GM19328 (cell line): ENCODE results near the gene MPZL3.

Experiments
- ATAC-seq: cut with Tn5 transposase; IDR thresholded peaks from one replicate; pipeline ENCODE4 v1.9.1; 2021; ENCODE audit warnings: mild to moderate bottlenecking, moderate library complexity; ENCODE audit not compliant: unreplicated experiment

The MPZL3 gene

DNA sequence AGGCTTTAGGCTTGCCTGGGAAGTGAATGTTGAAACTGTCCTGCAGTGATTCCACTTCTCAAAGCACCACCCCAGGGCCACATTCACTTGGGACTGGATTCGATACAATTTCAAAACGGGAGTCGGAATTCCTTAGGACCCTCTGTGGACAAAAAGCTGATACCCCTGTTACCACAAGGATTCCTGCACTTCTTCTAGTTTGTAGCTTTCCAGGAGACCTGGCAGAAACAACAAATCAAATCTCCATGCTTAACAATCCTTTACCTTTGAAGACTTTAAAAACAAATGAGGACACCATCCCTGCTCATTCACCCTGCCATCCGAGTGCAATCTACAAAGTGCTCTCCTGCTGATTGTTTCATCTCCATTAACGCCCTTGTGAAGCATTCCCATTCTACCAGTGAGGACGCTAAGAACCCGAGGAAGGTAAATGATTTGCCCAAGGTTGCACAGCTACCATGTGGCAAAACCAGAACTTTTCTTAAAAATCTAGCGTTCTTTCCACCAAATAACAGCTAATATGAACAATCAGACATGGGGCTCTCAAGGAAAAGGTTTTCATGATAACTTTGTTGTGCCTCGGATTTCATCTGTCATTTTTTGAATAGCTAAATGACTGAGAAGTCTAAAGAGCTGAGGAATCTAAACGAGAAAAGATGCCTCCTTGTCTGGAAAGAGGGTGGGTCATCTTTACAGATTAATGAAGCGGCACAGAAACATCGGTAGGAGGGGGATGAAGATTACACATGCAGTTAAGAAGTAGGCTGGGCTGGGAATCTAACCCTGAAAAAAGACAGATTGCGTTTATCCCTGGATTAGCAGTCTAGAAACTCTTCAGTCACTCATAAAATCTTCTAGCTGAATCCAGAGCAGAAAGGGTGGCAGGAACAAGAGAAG is 12.7 kb upstream of the MPZL3 start:
- ATAC-seq: no peak

DNA sequence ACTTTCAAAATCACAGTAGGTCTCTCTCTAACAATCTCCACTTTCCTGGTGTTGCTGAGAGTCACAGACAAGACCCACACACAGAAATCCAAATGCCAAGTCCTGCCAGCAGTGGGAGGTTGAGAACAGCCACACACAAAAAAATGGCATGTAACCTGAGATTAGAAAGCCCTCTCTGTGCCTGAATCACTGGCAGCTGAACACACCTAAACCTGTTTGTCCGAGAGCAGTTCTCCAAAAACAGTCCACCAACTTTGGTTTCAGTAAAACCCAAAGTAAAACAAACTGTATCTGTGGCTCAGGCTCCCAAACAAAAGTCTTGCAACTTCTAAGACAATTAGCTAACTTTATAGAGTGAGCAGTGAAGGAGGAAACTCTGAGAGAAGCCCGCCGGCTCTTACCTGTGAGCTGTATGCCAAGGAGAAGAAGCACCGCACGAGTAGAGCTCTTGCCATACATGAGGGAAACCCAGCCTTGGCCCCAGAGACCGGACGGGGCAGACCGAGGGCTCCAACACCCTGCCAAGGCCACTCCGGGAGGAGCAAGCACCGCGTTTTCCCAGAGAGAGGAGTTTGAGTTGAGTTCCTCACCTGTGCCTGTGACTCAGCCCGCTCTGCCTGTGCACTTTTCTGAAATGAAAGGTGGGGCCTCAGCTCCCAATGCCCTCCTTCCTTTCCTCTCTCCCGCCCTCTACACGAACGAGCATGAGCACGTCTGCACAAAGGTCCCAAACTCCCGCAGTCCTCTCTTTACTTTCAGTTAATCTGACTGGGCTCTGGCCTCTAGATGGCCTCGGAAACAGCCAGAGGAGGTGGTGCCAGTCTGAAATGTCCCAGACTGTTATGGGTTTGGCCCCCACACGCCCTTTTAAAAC is 11.8 kb upstream of the MPZL3 start, which contains the start of gene MPZL2:
MPZL2 (minus strand) TSS at position 603 of the 874 bp plus-strand sequence; CDS start at position 459, 144 bp downstream.
- no peak for ATAC-seq

DNA sequence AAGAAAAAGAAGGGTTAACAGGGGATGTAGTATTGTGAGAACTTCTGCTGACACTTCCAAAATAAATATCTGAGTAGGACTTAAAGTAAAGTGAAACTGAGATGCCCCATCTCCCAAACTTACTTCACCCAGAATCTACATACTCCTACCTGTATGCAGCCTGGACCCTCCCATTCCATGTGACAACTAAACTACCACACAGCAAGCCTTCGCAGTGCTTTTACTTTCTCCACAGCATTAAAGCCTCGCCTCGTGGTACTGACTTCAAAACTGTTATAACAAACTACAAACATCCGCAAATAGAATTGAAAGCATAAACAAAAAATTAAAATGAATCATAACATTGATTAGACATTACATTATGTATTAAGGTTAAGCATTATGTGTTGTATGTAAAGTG is 10.9 kb upstream of the MPZL3 start:
- no peak for ATAC-seq

DNA sequence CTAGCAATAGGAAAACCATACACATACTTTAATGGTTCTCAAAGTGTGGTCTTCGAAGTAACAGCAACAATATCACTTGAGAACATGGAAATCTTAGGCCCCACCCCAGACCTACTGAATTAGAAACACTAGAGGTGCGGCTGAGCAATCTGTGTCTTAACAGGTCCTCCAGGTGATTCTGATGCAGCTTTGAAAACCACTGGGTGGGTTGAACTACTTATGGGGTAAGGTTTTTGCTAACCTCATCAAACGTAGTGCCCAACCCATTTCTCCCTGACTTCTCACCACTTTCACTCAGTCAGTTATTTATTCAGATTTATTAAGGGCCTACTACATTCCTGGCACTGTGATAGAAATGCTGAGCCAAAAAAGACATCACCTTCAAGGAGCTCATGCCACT is 8.2 kb upstream of the MPZL3 start:
- ATAC-seq: no peak

DNA sequence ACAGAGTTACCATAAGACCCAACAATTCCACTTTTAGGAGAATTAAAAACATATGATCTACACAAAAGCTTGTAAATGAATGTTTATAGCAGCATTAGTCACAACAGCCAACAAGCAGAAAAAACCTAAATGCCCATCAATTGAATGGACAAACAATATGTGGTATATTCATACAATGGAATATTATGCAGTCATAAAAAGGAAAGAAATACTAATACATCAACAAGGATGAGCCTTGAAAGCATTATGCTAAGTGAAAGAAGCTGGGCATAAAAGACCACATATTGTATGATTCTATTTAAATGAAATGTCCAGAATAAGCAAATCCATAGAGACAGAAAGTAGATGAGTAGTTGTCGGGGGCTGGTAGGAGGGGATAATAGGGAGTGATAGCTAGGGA is 7.0 kb upstream of the MPZL3 start:
- ATAC-seq: no peak

DNA sequence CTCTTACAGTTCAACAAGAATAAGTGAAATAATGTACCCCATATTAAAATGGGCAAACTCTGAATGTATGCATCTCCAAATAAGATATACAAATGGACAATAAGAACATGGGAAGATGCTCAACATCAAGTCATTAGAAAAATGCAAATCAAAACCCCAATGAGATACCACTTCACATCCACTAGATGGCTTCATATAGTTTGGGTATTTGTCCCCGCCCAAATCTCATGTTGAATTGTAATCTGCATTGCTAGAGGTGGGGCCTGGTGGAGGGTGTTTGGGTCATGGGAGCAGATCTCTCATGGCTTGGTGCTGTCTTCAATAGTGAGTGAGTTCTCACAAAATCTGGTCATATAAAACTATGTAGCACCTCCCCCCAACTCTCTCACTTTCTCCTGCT is 6.2 kb upstream of the MPZL3 start:
- no peak for ATAC-seq

DNA sequence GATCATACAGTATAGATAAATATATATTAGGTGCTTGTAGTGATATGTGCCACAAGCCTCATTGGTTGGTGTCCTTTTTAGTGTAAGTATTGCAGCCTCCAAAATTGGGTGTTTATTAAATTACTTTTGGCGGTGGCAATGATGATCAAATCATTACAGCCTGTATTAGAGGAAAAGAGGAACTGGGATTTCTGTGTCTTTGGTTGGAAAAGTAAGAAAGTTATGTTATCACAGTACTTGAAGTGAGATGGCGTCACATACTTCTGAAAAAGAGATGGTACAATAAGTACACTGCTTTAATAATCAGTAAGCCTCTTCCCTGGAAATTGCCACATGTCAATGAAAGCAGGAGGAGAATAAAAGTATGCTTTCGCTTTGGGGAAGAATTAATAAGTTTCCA is 523 bp upstream of the MPZL3 start:
- no peak for ATAC-seq

DNA sequence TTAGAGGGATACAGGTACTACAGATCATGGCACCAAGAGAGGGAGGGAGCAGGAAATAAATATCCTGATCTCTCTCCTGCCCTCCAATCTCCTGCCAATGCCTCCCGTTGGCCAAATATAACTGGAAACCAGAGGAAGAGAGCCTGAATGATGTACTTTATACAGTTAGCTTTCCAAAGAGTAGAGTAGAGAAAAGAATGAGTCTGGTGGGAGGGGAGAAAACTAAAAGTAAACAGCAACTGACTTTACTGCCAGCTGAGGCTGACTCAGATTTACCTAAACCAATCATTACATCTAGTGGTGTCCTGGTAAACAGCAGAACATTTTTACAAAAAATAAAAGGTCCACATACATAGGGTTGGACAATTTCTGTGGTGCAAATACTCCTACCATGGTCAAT is 5.1 kb downstream of the MPZL3 start:
- ATAC-seq: no peak

DNA sequence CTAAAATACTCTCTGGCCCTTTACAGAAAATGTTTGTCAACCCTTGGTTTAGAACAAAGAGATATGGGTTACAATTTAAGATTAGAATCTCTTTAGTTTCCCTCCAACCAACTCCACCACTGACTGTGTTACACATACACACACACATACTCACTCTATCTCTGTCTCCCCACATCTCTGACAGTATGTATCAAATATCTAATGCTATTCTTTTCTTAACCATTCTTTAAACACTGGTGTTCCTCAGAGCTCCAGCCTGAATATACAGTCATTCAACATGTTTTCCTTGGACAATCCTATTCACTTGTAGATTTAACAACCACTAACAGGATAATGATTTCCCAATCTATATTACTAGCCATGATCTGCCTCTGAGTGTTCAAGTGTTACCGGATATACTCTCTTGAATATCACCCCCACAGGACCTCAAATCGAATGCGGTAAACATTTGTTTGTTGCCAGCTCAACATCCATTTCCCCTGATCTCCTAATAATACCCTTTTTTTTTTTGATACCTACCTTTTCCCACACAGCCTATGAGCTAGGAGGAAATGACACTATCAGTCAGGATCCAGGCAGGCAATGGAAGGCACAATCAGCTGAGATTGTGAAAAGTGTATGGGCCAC is 6.1 kb downstream of the MPZL3 start:
- no peak for ATAC-seq

DNA sequence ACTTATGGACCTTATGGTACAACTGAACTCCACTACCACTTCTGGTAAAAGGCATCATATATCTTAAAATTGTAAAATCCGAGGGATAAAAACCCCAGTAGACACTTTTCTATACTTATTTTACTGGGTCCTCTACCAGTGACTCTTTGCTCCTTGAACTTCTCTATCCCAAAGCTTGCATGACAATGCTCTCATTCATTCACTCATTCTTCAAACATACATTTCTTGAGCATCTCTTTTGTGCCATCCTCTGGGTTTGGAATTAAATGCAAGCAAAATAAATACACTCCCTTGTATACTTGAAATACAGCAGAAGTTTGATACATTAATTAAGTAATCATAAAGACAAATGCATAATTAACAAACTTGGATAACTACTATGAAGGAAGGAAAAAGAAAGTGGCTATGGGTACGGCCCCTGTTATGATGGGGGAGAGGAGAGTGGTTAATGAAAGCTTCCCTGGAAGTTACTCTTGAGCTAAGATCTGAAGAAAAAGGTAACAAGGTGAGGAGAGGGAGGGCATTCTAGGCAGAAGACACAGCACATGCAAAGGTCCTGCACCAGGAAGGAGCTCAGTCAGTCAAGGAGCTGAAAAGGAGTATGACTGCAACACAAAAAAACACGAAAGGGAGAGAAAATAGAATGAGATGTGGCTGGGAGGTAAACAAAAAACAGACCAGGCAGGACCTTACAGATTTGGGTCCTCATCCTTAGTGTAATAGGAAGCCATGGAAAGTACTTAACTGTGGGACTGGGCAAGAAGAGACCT is 8.0 kb downstream of the MPZL3 start:
- ATAC-seq: no peak

DNA sequence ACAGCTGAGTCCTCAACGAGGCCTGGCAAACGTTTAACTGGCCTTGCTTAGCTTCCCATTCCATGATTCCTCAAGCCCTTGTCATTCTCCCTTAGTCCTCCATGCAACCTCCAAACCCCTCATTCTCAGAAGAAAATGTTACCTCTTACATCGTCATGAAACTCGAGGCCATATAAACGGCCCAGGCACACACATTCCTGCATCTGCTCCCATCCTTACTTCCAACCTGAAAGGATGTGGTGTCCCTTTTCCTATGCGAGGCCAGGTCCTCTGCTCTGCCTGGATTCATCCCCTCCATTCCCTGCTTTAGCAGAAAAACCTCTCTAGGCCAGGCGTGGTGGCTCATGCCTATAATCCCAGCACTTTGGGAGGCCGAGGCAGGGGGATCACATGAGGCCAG is 9.0 kb downstream of the MPZL3 start:
- no peak for ATAC-seq

DNA sequence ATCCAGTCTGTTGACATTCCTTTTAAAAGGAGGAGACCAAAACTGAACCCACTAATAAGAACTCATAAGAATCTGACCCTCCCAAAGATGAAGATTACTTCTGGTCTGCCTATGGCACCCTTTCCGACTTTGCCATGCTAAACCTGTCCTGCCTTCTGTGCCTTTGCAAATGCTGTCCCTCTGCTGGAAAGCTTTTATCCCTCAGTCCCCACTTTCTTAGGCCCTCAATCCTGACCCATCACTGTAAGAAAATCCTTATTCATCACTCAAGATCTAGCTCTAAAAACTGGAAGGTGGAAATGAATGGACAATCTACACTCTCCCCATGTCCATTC is 10.4 kb downstream of the MPZL3 start:
- ATAC-seq: no peak

DNA sequence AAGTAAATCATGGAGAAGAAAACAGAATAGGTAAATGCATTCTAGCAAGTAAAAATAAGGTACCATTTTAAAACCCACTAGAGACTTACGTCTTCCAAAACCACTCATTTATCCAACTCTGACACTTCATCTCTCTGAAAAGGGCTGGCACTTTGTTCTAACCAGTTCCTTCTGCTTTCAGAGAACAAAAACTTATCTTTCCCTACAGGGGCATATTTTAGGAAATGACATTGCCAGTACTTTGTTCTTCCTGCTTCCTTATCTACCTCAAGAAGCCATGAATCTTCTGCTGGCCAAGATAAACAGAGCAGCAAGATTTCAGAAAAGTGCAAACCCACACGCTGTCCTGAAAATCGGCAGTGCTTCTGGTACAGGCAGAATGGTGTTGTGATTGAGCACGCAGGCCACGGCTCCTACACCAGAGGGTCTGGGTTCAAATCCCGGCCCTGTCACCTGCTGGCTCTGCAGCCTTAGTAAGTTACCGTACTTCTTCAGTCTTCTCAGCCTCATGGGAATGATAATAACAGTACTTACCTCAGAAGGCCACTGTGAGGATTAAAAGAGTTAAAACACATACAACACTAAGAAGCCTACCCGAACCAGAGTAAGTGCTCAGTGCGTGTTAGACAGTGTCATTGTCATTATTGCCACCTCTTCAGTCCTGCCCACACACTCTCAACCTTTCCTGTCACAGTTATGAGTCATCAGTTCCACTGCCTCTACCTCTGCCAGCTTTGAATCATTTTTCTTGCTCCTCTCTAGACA is 11.0 kb downstream of the MPZL3 start:
- ATAC-seq: no peak

DNA sequence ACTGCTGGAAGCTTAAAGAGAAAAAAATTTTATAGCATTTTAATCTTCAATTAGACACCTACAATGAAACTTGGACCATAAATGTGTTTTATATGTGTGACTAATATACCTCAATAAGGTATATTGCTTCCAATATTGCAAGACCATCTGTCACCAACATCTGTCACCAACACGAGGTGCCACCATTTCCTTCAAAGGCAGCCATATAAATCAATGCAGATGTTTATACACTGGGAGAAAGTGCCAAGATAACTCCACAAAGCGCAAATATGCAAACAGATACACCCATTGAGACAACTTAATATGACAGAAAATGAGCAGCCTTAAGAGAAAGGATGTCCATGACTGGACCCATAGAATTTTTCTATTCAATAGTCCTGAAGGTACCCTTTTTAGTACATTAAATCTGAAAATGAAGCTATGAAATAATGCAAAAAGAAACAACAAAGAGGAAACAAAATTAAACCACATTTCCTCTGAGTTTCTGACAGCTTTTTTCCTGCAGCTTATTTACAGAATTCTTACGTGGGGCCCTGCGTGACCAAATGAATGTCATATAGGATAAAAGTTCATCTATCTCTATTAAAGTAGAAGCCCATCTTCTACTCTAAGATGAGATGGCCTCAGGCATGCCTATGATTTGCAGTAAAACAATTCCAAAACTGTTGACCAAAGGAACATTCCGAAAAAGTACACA is 12.5 kb downstream of the MPZL3 start:
- ATAC-seq: no peak

DNA sequence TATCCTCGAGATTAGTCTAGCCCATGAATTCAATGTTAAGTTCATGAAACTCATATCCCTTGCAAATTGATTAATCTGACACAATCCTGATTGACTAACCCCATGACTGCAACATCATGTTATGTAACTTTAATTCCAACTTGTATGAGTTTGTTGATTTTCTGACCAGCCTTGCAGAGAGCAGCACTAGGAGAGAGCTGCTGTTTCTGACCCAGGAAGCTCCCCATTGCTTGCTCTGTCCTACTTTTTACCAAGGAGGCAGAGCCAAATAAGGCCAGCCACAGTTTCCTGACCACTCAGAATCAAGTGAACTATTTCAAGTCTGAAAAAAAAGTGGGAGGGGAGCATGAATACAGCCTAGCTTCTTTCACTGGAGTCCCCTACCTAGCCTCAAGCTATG is 13.2 kb downstream of the MPZL3 start:
- no peak for ATAC-seq

DNA sequence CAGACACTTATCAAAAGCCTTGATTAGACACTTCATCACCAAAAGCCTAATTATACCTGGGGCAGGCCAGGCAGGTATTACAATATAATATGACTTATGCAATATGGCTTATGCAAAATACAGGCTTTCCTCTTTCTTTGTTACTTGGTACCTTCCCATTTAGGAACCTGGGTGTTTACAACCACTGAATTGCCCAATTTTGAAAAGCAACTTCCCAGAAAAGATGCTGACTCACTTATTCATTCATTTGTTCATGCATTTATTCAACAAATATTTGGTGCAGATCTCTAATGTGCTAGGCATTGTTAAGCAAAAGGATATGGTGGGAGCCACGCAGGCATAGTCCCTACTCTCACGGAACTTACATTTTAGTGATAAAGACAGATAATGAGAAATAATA is 13.7 kb downstream of the MPZL3 start:
- no peak for ATAC-seq

DNA sequence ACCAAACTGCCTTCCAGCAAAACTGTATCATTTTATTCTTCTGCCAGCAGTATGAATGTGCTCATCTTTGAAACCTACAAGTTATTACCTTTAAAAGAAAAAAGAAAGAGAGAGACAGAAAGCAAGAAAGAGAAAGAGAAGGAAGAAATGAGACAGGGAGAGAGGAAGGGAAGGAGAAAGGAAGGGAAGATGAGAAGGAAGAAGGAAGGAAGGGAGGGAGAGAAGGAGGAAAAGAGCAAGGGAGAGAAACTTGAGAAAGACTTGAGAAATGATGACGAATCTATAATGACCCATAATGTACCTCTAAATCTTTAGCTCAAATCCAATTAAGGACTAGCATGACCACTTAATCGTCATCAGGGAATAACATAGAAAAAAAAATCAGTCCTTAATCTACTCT is 16.0 kb downstream of the MPZL3 start:
- no peak for ATAC-seq

DNA sequence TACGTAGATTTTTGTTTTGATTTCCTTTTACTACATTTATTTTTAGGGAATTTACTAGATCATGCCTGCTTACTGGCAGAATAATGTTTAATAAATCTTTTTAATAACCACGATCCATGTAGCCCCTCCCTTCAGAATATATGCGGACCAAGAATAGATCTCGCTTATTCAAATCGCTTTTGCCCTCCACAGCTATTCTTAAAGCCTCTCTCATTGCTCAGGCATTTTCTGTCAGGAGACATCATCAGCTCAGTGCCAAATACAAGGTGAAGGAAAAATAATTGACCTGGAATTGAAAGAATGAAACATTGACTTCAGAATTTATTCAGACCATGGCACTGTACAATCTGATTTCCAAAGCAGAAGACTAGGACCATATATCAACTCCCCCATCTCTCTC is 17.3 kb downstream of the MPZL3 start:
- no peak for ATAC-seq

DNA sequence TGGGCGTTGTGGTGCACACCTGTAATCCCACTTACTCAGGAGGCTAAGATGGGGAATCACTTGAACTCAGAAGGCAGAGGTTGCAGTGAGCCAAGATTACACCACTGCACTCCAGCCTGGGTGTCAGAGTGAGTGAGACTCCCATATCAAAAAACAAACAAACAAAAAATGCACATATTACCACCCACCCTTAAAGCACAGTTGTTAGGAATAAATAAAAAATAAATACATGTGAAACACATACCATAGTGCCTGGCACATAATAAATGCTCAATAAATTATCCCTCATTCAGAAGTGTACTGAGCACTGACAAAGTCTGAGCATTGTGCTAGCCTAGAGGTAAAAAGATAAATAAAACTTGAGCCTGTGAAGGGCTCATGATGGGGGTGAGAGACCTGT is 18.3 kb downstream of the MPZL3 start:
- no peak for ATAC-seq

DNA sequence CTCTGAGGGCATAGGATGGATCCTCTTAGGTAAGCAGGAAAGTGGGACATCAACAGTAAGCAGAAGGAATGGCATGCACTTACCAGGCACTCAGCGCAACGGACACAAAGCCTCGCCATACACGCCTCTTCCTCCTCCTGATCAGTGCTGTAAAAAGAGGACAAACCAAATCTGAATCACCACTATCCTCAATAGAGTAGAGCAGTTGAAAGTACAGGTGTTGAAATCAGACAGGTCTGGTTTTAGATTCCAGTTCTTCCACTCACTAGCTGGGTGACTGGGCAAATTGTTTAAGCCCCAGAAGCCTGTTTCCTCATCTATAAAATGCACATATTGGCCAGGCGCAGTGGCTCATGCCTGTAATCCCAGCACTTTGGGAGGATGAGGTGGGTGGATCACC is 18.8 kb downstream of the MPZL3 start:
- ATAC-seq: no peak
